ENCODE results near the gene GNPDA1. TPM values are rescaled to one million over a fixed set of nuclear protein-coding genes. Genes with fewer than 3 reads are reported as not detected.

The GNPDA1 gene
- total RNA-seq, 4 donors from 2014 or later = 13.2 to 106 (median 56.1) TPM

- H3K4me3 ChIP-seq = no peak overlapping the region
- no peaks in the 10 kb centered on the region for H3K36me3 ChIP-seq
- TF ChIP-seq CTCF (IDR thresholded peaks at IDR 0.05) (no peak), POLR2A (IDR thresholded peaks at IDR 0.05) (no peak)
- no peaks in the 10 kb centered on the region for H3K27me3 ChIP-seq
- no peak for DNase-seq
- H3K27ac ChIP-seq = no peak overlapping the region
- intact Hi-C loops (cut with DNase I; ENCODE audit: low total_unique reads) = no loop called here
- no peaks in the 10 kb centered on the region for H3K4me1 ChIP-seq
- H3K9me3 ChIP-seq = no peaks in the 10 kb centered on the region
Observed at GRCh38 chr5:142007237-142007544, 5.6 kb downstream of the GNPDA1 start.

GRCh38 chr5:142006363-142007236 is 6.2 kb downstream of the GNPDA1 start:
- intact Hi-C loops (cut with DNase I; ENCODE audit: low total_unique reads) = no loop called here

GRCh38 chr5:142003266-142003800 is 9.5 kb downstream of the GNPDA1 start:
- intact Hi-C loops (cut with DNase I; ENCODE audit: low total_unique reads) = no loop called here
- Histone ChIP-seq H3K4me1 (no peaks in the 10 kb centered on the region), H3K9me3 (no peaks in the 10 kb centered on the region), H3K27me3 (no peaks in the 10 kb centered on the region), H3K27ac (no peak overlapping the region), H3K4me3 (no peak overlapping the region), H3K36me3 (no peaks in the 10 kb centered on the region)
- TF ChIP-seq POLR2A (IDR thresholded peaks at IDR 0.05) = no peak
- no peak for TF ChIP-seq CTCF (IDR thresholded peaks at IDR 0.05)
- DNase-seq = no peak

More at GRCh38 chr5:142006363-142007236, 6.2 kb downstream of the GNPDA1 start:
- Histone ChIP-seq H3K27me3 (no peaks in the 10 kb centered on the region), H3K27ac (no peak overlapping the region), H3K9me3 (no peaks in the 10 kb centered on the region), H3K4me3 (no peak overlapping the region), H3K4me1 (no peaks in the 10 kb centered on the region), H3K36me3 (no peaks in the 10 kb centered on the region)
- no peak for DNase-seq
- TF ChIP-seq POLR2A (IDR thresholded peaks at IDR 0.05) (no peak), CTCF (IDR thresholded peaks at IDR 0.05) (no peak)

- Histone ChIP-seq H3K4me1 (no peaks in the 10 kb centered on the region), H3K36me3 (no peaks in the 10 kb centered on the region), H3K9me3 (no peaks in the 10 kb centered on the region), H3K27ac (peak overlapping the region in 1 of 2 donors; percentile 8), H3K4me3 (no peak overlapping the region), H3K27me3 (no peaks in the 10 kb centered on the region)
- no peak for DNase-seq
- TF ChIP-seq POLR2A (IDR thresholded peaks at IDR 0.05) (no peak), CTCF (IDR thresholded peaks at IDR 0.05) (peak in 1 of 4 experiments; percentile 15)
- intact Hi-C loops (cut with DNase I; ENCODE audit: low total_unique reads) = no loop called here
Observed at GRCh38 chr5:142000704-142001484, 11.9 kb downstream of the GNPDA1 start.

- no peaks in the 10 kb centered on the region for H3K36me3 ChIP-seq
- H3K9me3 ChIP-seq = no peaks in the 10 kb centered on the region
- H3K27ac ChIP-seq = no peak overlapping the region
- no peak for DNase-seq
- TF ChIP-seq CTCF (IDR thresholded peaks at IDR 0.05) (no peak), POLR2A (IDR thresholded peaks at IDR 0.05) (no peak)
- H3K4me1 ChIP-seq = no peaks in the 10 kb centered on the region
- intact Hi-C loops (cut with DNase I; ENCODE audit: low total_unique reads) = no loop called here
- no peak overlapping the region for H3K4me3 ChIP-seq
- no peaks in the 10 kb centered on the region for H3K27me3 ChIP-seq
Observed at GRCh38 chr5:142000173-142000572, 12.7 kb downstream of the GNPDA1 start.
